ENCODE data around the gene DIRAS1.

The DIRAS1 gene

GRCh38 chr19:2755811-2756210 lies 34.6 kb upstream of the DIRAS1 start:
- no peak for DNase-seq (ENCODE audit: low read depth in 2 of 3, low spot score in 1 of 3)

- DNase-seq (ENCODE audit: low read depth in 2 of 3, low spot score in 1 of 3) = no peak
Observed at GRCh38 chr19:2755448-2755705, 34.2 kb upstream of the DIRAS1 start.

GRCh38 chr19:2754659-2755447 lies 33.7 kb upstream of the DIRAS1 start:
- no peak for DNase-seq (ENCODE audit: low read depth in 2 of 3, low spot score in 1 of 3)

GRCh38 chr19:2751438-2751830 lies 30.3 kb upstream of the DIRAS1 start:
- DNase-seq (ENCODE audit: low read depth in 2 of 3, low spot score in 1 of 3) = no peak

- DNase-seq (ENCODE audit: low read depth in 2 of 3, low spot score in 1 of 3) = no peak
Observed at GRCh38 chr19:2750808-2751437, 29.8 kb upstream of the DIRAS1 start.

GRCh38 chr19:2747349-2747748 lies 26.2 kb upstream of the DIRAS1 start:
- no peak for DNase-seq (ENCODE audit: low read depth in 2 of 3, low spot score in 1 of 3)

- DNase-seq (ENCODE audit: low read depth in 2 of 3, low spot score in 1 of 3) = no peak
Observed at GRCh38 chr19:2744113-2744512, 22.9 kb upstream of the DIRAS1 start.

GRCh38 chr19:2743099-2743498 lies 21.9 kb upstream of the DIRAS1 start:
- DNase-seq (ENCODE audit: low read depth in 2 of 3, low spot score in 1 of 3) = no peak

GRCh38 chr19:2740314-2740656 lies 19.1 kb upstream of the DIRAS1 start:
- no peak for DNase-seq (ENCODE audit: low read depth in 2 of 3, low spot score in 1 of 3)

- peak; percentile 98 to 100 (median 99) for DNase-seq (ENCODE audit: low read depth in 2 of 3, low spot score in 1 of 3)
Observed at GRCh38 chr19:2739602-2740313, 18.6 kb upstream of the DIRAS1 start, which contains the start of gene SLC39A3. Gene SLC39A3, minus strand, starts transcription at chr19:2740017. Its CDS starts 2,760 bp downstream, at chr19:2737257.

- DNase-seq (ENCODE audit: low read depth in 2 of 3, low spot score in 1 of 3) = no peak
Observed at GRCh38 chr19:2736550-2737190, 15.5 kb upstream of the DIRAS1 start.

GRCh38 chr19:2735374-2735773 lies 14.2 kb upstream of the DIRAS1 start:
- DNase-seq (ENCODE audit: low read depth in 2 of 3, low spot score in 1 of 3) = no peak

GRCh38 chr19:2734589-2735288 lies 13.6 kb upstream of the DIRAS1 start:
- DNase-seq (ENCODE audit: low read depth in 2 of 3, low spot score in 1 of 3) = no peak

GRCh38 chr19:2733930-2734588 lies 12.9 kb upstream of the DIRAS1 start:
- no peak for DNase-seq (ENCODE audit: low read depth in 2 of 3, low spot score in 1 of 3)

- no peak for DNase-seq (ENCODE audit: low read depth in 2 of 3, low spot score in 1 of 3)
Observed at GRCh38 chr19:2732883-2733282, 11.7 kb upstream of the DIRAS1 start.

GRCh38 chr19:2732157-2732725 lies 11.1 kb upstream of the DIRAS1 start:
- no peak for DNase-seq (ENCODE audit: low read depth in 2 of 3, low spot score in 1 of 3)

GRCh38 chr19:2731181-2731995 lies 10.2 kb upstream of the DIRAS1 start:
- DNase-seq (ENCODE audit: low read depth in 2 of 3, low spot score in 1 of 3) = no peak

- no peak for DNase-seq (ENCODE audit: low read depth in 2 of 3, low spot score in 1 of 3)
Observed at GRCh38 chr19:2729943-2730818, 9.0 kb upstream of the DIRAS1 start.
